ENCODE results near the gene WASF2. TPM values are rescaled to one million over a fixed set of nuclear protein-coding genes. Genes with fewer than 3 reads are reported as not detected.

The WASF2 gene
- total and polyA plus RNA-seq, 2 of the 8 experiments (the other 6 are each of a cell fraction or from before 2014, with no cell fraction given): 32.1 to 86.6 TPM

DNA sequence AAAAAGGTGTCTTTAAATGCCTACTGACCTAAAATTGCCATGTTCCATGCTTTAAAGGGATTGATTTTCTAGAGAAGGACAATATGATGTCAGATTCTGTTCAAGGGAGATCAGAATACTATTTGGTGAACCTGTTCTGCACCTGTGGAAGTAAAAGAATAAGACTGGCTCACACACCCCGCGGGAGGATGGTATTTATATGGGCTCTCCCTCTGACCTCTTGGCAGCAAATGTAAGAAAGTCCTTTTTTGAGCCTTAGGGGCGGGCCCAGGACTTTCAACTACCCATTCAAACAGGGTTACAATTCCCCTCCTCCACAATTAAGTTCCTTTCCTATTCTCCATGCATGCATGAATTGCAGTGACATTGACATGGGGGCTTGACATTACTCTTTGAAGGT, 42.1 kb downstream of the WASF2 start (continued):
- TF ChIP-seq CTBP2 (IDR thresholded peaks at IDR 0.05; ENCODE audit: borderline replicate concordance, insufficient read depth, insufficient read length, low read length) (no peak), KDM5A (IDR thresholded peaks at IDR 0.05; ENCODE audit: low read length) (no peak), BCL11A (IDR thresholded peaks at IDR 0.05; ENCODE audit: low read depth in 2 of 2, low read length in 2 of 2) (no peak), NANOG (IDR thresholded peaks at IDR 0.05; ENCODE audit: insufficient read depth, low read depth, low read length, poor library complexity, severe bottlenecking) (no peak), EP300 (IDR thresholded peaks at IDR 0.05; ENCODE audit: borderline replicate concordance in 1 of 2, low read depth in 2 of 2, low read length in 2 of 2) (no peak), SUZ12 (IDR thresholded peaks at IDR 0.05; ENCODE audit: low read length) (no peak), CBX5 (IDR thresholded peaks at IDR 0.05; ENCODE audit: low read depth, low read length) (no peak), TAF7 (optimal IDR thresholded peaks at IDR 0.05; ENCODE audit: borderline replicate concordance, low read depth, low read length) (no peak)
- TF ChIP-seq, protein P1, sequence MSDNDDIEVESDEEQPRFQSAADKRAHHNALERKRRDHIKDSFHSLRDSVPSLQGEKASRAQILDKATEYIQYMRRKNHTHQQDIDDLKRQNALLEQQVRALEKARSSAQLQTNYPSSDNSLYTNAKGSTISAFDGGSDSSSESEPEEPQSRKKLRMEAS (IDR thresholded peaks at IDR 0.05): no peak

Measured in H1 (cell line).